Measurements from ENCODE around the gene KRT36. TPM values are rescaled to one million over a fixed set of nuclear protein-coding genes. Genes with fewer than 3 reads are reported as not detected.

Gene KRT36
- total RNA-seq, 1 experiment from 2014 or later: not detected

DNA sequence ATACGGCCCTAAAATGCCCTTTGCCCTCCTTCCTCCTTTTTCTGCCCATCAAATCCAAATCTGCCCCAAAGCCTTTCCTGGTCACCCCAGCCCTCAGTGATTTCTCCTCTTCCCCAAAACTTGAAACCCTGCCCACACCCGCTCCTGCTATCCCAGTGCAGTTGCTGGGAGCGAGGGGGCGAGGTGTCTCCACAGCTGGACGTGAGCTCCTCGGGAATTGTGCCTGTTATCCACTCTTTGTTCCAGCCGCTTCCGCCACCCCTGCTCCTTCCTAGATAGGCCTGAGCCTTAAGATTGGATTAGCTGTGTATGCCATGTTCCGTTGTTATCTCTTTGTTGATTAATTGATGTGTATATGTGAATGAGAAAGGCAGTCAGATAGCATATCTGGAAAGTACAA is 6.2 kb downstream of the KRT36 start:
- in situ Hi-C loops (cut with HindIII; ENCODE audit: low sequenced_read_pairs): no loop called here
- DNase-seq (ENCODE audit: low spot score): no peak

DNA sequence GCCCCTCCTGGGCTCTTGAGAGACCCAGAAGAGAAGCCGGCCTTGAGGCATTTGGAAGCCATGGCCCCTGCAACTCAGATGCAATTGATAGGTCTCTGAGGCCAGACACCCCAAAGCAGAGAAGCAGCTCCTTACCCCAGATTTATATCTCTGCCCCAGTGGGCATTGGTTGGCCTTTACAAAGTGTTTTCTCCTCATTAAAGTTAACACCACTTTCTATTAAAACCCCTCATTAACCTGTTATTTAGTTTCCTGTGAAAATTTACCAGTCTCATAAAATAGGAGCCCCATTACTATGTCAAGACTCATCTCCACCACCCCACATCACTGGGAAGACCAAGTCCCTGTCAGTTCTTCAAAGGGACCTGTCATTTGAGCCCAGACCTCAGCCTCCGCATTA is 8.7 kb downstream of the KRT36 start, which contains the start of gene KRT35:
TSS of gene KRT35 (minus strand) at position 116 of the 400 bp plus-strand sequence. CDS start at position 62, 54 bp downstream.
- DNase-seq (ENCODE audit: low spot score): no peak
- in situ Hi-C loops (cut with HindIII; ENCODE audit: low sequenced_read_pairs): no loop called here

DNA sequence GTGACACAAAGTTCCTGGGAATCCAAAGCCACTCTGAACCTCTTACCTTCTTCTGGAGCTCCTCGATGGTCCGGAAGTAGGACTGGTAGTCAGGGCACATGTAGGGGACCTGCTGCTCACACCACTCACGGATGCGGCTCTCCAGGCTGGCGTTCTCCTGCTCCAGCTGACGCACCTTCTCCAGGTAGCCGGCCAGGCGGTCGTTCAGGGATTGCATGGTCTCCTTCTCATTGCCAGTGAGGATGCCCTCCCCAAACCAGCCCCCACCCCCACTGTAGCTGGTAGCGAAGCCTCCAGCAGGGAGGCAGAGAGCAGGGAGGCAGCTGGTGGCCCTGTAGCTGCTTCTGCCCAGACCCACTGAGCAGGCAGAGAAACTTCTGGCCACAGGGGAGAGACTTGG is 9.1 kb downstream of the KRT36 start:
- in situ Hi-C loops (cut with HindIII; ENCODE audit: low sequenced_read_pairs): no loop called here
- no peak for DNase-seq (ENCODE audit: low spot score)

DNA sequence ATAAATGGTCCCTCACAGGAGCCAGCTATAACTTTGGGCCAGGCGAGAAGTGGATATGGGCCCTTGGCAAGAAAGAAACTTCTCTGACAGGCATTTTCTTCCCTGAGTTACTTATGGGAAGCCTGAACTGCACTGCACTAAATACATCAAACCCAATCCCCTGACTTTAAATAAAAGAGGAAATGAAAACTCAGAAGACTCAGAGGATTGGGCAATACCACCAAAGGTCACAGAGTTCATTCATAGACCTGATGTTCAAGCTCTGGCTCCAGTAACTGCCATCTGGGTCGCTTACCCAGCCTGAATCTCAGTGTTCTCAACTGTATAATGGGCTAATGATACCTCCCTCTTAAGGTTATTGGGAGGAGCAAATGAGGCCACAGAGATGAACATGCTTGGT is 9.6 kb downstream of the KRT36 start:
- in situ Hi-C loops (cut with HindIII; ENCODE audit: low sequenced_read_pairs): no loop called here
- no peak for DNase-seq (ENCODE audit: low spot score)

DNA sequence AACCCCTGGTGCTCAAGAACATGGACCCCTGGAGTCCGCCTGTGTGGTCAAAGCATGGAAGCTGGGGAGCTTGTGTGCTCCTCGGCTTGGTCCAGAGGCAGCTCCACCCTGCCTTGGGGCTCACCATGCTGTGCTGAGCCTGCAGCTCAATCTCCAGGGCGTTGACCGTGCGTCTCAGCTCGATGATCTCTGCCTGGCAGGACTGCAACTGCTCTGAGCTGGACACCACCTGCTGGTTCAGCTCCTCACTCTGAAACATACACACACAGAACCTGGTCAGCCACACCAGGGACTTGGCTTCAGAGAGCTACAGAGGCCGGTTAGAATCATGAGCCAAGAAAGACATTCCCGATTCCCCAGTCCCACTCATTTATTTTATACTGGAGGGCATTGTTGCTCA is 11.5 kb downstream of the KRT36 start:
- in situ Hi-C loops (cut with HindIII; ENCODE audit: low sequenced_read_pairs): no loop called here
- no peak for DNase-seq (ENCODE audit: low spot score)

DNA sequence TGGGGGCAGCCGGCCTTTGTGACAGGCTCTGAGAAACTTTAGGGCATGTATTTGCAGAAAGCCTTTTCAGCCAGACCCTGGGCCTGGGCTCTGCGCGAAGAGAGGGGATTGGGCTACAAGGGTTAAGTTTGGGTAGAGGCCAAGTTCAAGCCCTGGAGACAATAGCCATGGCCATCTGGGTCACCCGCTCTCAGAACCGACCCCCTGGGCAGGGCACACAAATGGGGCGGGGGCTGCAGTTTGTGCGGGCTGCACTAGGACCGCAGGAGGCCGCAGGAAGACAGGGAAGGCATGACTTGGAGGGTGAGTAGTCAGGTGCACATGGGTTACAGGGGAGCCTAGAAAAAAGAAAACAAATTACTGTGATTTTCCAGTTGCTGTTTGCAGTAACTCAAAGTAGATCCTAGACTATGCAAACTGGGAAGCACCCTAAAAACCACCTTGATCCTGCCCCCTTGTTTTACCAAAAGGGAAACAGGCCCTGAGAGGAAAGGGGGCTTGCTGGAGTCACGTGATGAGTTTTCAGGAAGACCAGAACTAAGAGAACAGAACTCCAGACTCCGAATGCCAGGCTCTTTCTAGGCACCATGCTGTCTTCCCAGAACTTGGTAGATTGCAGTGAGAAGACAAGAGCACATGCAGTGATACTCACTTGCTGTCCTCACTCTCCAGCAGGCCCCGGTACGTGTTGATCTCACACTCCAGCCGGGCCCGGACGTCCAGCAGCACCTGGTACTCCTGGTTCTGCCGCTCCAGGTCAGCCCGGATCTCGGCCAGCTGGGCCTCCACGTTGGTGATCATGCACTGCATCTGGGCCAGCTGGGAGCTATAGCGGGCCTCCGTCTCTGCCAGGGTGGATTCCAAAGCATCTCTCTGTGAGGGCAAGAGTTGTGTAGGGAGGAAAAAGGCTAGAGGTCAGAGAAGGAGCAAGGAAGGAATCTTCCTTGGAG is 12.6 kb downstream of the KRT36 start:
- in situ Hi-C loops (cut with HindIII; ENCODE audit: low sequenced_read_pairs): no loop called here
- no peak for DNase-seq (ENCODE audit: low spot score)

DNA sequence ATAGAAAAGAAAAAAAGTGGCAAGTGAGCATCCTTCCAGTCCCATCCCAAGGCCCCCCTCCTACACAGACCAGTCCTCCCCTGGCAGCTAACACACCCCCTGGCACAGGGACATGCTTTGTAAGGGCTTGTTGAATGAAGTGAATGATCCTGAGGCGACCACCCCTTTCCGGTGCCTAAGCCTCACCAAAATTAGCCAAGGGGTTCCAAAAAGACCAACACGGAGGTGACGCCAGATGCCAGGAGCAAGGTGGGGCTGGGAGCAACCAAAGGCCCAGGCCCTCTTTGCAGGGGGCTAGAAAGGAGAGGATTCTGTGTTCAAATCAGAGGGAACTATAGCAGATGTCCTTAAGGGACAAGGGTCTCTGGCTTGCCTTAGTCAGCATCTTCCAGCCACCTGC is 14.3 kb downstream of the KRT36 start:
- in situ Hi-C loops (cut with HindIII; ENCODE audit: low sequenced_read_pairs): no loop called here
- DNase-seq (ENCODE audit: low spot score): no peak

DNA sequence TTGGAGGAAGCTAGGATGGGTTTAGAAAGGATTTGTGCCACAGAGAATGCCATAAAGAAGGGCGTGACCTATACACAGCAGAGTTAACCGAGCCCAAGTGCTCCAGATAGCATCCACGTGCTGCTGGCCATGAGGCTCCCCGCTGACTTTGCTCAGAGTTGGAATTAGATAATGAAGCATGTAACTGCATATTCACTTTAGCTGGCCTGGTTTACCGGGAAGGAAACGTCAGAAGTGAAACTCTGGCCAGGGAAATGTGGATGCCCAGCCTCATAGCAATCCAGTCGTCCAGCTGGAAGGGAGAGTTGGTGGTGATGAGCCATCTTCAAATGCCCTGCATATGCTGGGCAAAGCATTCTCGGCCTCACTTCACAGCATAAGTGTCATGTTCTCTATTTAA is 14.8 kb downstream of the KRT36 start:
- DNase-seq (ENCODE audit: low spot score): no peak
- in situ Hi-C loops (cut with HindIII; ENCODE audit: low sequenced_read_pairs): no loop called here

DNA sequence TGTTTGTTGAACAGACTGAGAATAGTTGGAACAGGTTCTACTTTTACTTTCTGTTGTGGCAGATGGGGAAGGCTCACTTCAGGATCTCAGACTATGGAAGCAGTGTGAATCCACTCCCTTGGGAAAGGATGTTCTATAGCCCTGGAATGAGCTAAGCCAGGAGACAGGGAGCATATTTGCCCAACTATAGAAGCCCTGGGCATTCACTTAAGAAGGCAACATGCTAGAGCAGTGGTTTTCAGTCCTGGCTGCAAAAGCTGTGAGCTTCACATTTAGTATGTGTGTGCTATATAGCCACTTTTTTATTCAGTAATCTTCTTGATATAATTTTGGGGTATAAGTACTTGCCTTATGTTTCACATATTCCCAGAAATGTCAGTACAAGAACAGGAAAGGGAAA is 21.4 kb downstream of the KRT36 start:
- in situ Hi-C loops (cut with HindIII; ENCODE audit: low sequenced_read_pairs): no loop called here
- DNase-seq (ENCODE audit: low spot score): no peak

DNA sequence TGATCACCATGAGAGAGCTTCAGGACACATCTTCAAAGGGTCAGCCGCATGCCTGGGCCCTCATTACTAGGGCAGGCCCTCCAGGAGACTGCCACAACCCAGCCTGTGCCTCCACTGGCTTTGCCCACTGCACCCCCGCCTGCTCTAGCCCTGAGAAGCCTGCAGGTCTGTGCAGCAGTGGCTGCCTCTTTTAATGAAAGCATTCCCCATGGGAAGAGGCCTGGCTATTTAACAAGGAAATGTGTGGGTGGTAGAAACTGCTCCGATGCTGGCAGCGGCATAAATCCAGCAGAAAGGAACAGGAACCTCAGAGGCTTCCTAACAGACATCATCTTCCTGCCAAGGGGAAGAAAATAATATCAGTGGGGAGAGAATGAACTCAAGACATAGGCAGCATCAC is 22.1 kb downstream of the KRT36 start:
- in situ Hi-C loops (cut with HindIII; ENCODE audit: low sequenced_read_pairs): no loop called here

DNA sequence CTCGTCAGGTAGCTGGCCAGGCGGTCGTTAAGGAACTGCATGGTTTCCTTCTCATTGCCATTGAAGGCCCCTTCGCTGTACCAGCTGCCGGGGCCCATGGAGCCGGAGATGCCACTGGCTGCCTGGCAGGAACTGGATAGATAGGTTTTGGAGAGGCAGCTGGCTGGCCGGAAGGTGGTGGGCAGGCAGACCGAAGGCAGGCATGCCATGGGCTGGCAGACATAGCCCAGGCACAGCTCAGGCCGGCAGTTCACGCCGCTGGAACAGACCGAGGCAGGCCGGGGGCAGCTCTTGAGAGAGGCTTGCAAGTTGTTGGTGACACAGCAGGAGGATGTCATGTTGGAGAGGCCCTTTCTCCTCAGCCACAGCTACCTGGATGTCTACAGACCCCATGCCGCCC is 22.7 kb downstream of the KRT36 start, which contains the start of gene KRT32:
TSS of gene KRT32 (minus strand) at position 399 of the 400 bp plus-strand sequence. CDS start at position 338, 61 bp downstream.
- in situ Hi-C loops (cut with HindIII; ENCODE audit: low sequenced_read_pairs): no loop called here
- DNase-seq (ENCODE audit: low spot score): no peak

More for the DNA sequence above, 22.1 kb downstream of the KRT36 start:
- no peak for DNase-seq (ENCODE audit: low spot score)

DNA sequence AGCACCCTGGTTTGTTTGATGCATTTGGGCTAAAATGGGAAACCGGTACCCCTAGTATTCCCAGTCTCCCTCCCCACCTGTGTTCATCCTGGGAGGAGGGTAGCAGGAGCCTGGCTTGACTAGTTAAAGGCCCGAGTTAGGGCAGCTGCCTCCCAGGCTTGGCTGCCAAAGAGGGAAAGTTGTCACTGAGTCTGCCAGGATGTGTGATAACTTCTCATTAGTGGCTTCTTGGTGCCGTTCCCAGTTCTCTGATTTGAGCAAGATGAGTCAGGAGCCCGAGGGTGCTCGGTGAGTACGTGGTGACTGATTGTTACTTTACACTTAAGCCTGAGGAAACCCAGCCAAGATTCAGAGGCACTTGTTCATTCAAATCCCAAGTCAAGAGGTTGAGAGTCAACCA is 25.0 kb downstream of the KRT36 start:
- no peak for DNase-seq (ENCODE audit: low spot score)
- in situ Hi-C loops (cut with HindIII; ENCODE audit: low sequenced_read_pairs): no loop called here

DNA sequence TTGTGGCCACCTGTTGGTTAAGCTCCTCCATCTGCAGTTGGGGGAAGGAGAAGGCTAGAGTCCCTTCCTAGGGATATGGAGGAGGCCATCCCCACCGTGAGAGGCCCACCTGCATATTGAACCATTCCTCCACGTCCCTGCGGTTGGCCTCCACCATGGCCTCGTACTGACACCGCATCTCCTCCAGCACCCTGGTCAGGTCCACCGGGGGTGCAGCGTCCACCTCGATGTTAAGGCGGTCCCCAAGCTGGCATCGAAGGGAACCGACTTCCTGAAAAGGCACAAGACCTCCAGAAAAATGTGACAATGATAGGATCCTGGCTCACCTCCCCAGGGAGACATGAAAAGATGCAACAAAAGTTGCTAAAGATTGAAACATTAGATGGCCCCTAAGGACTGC is 25.5 kb downstream of the KRT36 start:
- in situ Hi-C loops (cut with HindIII; ENCODE audit: low sequenced_read_pairs): no loop called here
- no peak for DNase-seq (ENCODE audit: low spot score)

DNA sequence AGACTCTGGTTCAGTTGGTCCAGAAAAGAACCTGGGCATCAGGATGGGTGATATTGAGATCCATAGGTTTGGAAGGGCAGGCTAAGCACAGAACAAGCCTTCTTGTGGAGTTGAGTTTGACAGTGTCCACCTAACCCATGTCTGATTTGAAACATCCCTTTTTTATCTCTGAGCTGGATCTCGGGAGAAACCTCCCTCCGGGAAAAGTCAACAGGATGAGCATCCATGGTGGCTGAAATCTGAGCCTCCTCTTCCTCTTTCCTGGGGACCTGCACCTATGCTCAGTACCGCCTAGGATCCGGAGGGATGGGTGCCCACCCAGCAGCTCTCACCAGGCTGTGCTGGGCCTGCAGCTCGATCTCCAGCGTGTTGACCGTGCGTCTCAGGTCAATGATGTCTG is 26.0 kb downstream of the KRT36 start:
- in situ Hi-C loops (cut with HindIII; ENCODE audit: low sequenced_read_pairs): no loop called here

DNA sequence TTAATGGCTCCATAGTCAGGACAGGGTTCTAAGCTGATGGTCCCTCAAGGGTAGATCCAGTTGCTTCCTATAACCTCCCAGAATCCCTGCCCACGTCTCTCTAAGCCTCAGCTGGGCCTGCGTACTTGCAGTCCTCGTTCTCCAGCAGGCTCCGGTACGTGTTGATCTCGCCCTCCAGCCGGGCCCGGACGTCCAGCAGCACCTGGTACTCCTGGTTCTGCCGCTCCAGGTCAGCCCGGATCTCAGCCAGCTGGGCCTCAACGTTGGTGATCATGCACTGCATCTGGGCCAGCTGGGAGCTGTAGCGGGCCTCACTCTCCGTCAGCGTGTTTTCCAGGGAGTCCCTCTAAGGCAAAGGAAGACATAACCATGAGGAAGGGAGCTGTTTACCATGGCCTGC is 27.0 kb downstream of the KRT36 start:
- in situ Hi-C loops (cut with HindIII; ENCODE audit: low sequenced_read_pairs): no loop called here
- DNase-seq (ENCODE audit: low spot score): no peak

More for the DNA sequence above, 26.0 kb downstream of the KRT36 start:
- no peak for DNase-seq (ENCODE audit: low spot score)

DNA sequence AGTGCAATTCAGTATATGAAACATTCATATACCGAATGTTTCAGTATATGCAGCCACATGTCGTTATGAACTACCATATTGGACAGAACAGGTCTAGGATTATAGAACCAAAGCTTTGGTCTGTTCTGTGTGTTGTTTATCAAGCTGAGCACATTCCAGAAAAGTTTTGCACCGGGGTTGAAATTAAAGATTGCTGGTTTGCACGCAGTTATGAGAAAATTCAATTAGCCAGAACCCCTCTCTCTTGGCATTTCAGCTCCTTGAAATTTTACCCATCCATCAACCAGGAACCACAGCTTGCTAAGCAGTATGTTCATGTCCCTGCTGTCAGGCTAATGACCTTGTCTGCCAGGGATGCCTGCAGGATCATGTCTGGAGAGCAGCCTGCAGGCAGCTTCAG is 32.0 kb downstream of the KRT36 start:
- DNase-seq (ENCODE audit: low spot score): no peak
- in situ Hi-C loops (cut with HindIII; ENCODE audit: low sequenced_read_pairs): no loop called here

DNA sequence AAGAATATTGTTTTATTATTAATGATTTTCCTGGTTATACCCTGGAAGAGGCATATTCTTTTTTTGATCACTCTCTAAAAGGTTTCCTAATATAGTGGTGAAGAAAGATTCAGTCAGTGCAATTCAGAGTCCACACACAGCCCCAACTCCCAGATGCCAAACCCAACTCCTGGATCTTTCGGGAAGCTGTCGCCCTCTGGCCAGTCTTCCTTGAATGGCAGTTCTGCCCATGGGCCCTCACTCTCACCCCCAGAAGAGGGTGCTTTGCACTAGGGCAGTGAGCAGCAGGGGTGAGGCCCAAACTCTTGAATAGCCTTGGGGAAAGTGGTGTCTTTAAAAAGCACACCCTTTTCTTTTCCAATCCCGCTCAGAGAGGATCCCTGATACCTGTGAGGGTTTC is 33.5 kb downstream of the KRT36 start:
- in situ Hi-C loops (cut with HindIII; ENCODE audit: low sequenced_read_pairs): no loop called here
- DNase-seq (ENCODE audit: low spot score): no peak

DNA sequence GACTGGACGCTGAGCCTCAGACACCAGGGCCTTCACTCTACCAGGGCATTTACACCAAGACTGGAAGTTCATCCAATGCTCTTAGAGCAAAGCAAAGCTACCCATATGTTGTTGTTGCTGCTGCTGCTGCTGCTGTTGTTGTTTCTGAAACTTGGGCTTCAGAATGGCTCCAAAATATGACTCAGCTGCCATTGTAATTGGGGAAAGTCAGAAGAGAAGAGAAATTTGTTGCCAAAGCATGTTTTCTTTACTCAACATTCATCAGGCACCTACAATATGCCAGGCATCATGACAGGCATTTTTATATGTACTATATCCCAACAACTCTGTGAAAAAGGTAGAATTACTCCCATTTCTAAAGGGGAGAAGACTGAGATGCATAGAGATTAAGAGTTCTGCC is 34.5 kb downstream of the KRT36 start:
- DNase-seq (ENCODE audit: low spot score): no peak
- in situ Hi-C loops (cut with HindIII; ENCODE audit: low sequenced_read_pairs): no loop called here

DNA sequence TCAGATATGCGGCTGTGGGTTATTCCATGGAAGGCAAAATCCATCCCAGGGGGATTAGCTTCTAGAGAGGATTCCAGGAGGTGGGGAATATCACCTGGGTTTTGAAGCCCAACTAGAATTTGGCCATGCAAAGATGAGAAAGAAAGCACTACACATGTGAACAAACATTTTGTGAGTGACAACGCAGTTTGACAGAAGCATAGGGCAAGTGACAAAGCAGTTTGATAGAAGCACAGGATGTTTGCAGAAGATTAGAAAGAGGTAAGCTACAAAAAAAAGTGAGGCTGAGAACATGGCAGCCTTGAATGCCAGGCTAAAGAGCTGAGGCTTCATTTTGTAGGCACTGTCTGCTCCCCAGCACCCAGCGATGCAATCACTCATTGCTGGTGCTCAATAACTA is 36.6 kb downstream of the KRT36 start:
- no peak for DNase-seq (ENCODE audit: low spot score)
- in situ Hi-C loops (cut with HindIII; ENCODE audit: low sequenced_read_pairs): no loop called here

DNA sequence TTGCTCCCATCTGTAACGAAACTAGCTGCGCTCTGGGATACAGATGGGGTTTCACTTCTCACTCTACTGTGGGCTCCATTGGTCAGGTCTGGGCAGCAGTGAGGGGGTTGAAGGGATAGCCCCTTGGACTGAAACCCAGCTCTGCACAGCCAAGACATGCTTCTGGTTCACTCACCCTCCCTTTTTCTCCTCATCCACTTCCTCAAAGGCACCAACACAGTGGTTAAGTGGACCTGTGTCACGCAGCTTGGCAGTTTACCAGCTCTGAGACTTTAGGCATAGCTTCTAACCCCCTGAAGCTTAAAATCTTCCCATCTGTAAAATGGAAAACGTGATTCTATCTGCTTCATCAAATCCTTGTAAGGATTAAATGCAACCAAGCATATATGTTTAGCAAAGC is 37.4 kb downstream of the KRT36 start:
- DNase-seq (ENCODE audit: low spot score): no peak
- in situ Hi-C loops (cut with HindIII; ENCODE audit: low sequenced_read_pairs): no loop called here

DNA sequence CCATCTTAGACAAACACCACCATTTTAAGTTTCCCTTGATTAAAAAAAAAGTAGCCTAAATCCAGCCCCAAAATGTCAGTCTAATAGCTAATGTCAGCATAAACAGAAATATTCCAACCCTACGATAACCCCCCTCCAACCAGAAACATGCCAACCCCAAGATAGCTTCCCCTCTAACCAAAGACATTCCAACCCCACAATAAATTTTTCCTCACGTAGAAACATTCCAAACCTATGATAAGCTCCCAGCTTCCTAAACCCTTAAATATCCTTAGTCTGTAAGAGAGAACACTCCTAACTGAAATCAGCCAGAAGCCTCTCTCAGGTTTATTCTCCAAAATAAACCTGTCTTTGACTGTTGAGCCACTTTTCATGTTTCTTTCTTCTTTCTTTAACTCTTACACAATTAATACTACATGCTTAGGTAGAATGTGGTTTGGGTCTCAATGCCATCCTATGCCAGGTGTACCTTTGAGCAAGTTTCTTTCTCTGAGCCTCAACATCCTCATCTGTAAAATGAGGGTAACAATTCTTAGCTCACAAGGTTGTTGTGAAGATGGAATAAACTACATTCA is 38.5 kb downstream of the KRT36 start:
- in situ Hi-C loops (cut with HindIII; ENCODE audit: low sequenced_read_pairs): no loop called here
- no peak for DNase-seq (ENCODE audit: low spot score)

All from G401 (cell line).